ENCODE data around the gene CD40LG.
A peak's percentile ranks its signal among the peaks of the same experiment; 100 is the strongest.

Gene CD40LG

GRCh38 chrX:136689436-136689835 lies 41.5 kb downstream of the CD40LG start:
- DNase-seq (ENCODE audit: low spot score) = no peak
- TF ChIP-seq, protein P1, sequence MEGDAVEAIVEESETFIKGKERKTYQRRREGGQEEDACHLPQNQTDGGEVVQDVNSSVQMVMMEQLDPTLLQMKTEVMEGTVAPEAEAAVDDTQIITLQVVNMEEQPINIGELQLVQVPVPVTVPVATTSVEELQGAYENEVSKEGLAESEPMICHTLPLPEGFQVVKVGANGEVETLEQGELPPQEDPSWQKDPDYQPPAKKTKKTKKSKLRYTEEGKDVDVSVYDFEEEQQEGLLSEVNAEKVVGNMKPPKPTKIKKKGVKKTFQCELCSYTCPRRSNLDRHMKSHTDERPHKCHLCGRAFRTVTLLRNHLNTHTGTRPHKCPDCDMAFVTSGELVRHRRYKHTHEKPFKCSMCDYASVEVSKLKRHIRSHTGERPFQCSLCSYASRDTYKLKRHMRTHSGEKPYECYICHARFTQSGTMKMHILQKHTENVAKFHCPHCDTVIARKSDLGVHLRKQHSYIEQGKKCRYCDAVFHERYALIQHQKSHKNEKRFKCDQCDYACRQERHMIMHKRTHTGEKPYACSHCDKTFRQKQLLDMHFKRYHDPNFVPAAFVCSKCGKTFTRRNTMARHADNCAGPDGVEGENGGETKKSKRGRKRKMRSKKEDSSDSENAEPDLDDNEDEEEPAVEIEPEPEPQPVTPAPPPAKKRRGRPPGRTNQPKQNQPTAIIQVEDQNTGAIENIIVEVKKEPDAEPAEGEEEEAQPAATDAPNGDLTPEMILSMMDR (IDR thresholded peaks at IDR 0.05; ENCODE audit: extremely low read depth, insufficient read depth, missing control alignments) = no peak
- in situ Hi-C loops (cut with MboI; ENCODE audit: low pct_unique_long_range_greater_than_20kb, low sequenced_read_pairs, unreplicated experiment) = no loop called here

- no peak for DNase-seq (ENCODE audit: low spot score)
- TF ChIP-seq, protein P1 (IDR thresholded peaks at IDR 0.05; ENCODE audit: extremely low read depth, insufficient read depth, missing control alignments) = no peak
- in situ Hi-C loops (cut with MboI; ENCODE audit: low pct_unique_long_range_greater_than_20kb, low sequenced_read_pairs, unreplicated experiment) = loop anchor here (10.0 kb wide), 1 partner anchor 86 kb away; no protein-coding TSS in a partner anchor
Measured at GRCh38 chrX:136691028-136691809, 43.3 kb downstream of the CD40LG start.

DNA sequence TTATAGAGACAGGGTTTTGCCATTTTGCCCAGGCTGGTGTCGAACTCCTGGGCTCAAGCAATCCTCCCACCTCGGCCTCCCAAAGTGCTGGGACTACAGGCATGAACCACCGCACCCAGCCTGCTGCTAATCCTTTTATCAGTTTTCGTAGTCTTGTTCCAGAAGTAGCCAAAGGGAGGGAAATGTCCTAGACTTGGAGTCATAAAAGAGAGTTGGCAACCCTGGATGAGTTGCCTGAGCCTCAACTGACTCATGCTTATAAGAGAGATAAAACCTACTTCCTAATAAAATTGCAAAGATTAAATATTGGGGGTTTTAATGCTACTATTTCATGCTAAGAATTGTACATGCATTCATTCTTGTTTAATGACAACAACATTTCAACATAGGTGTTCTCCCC lies 44.3 kb downstream of the CD40LG start:
- TF ChIP-seq, protein P1 (IDR thresholded peaks at IDR 0.05; ENCODE audit: extremely low read depth, insufficient read depth, missing control alignments) = no peak
- in situ Hi-C loops (cut with MboI; ENCODE audit: low pct_unique_long_range_greater_than_20kb, low sequenced_read_pairs, unreplicated experiment) = loop anchor here (10.0 kb wide), 1 partner anchor 87 kb away; no protein-coding TSS in a partner anchor
- DNase-seq (ENCODE audit: low spot score) = no peak

DNA sequence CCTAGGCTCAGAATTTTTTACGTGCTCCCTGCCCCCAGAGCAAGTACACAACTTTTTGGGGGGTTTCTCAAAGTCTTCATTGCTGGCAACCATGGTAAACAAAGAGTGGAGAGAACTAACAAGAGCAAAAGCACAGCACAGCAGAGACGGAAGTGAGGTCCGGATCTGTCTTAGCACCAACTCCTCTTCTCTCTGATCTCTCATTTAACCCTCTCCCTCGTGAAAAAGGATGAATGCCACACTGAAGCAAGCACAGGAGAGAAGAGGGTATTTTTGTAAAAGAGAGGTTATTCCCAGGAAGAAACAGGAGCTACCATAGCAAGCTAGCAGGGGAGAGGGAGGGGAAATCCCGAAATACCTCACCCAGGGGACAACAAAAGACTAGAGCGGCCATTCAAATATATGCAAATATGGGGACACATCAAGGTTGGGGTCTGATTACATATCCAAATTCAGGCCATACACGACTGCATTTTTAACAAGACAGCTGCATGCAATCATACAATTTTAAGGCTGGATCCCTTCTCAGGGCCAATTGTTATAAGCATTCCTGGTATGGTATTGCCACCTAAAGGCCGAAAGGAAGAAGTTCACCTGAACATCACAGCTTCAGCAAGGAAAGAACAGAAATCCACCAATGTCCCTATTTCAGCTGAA lies 46.6 kb downstream of the CD40LG start:
- peak; percentile 51 for DNase-seq (ENCODE audit: low spot score)
- TF ChIP-seq, protein P1 (IDR thresholded peaks at IDR 0.05; ENCODE audit: extremely low read depth, insufficient read depth, missing control alignments) = peak; percentile 64
- in situ Hi-C loops (cut with MboI; ENCODE audit: low pct_unique_long_range_greater_than_20kb, low sequenced_read_pairs, unreplicated experiment) = loop anchor here (10.0 kb wide), 1 partner anchor 90 kb away; no protein-coding TSS in a partner anchor

GRCh38 chrX:136697156-136697555 lies 49.2 kb downstream of the CD40LG start:
- no peak for DNase-seq (ENCODE audit: low spot score)
- TF ChIP-seq, protein P1 (IDR thresholded peaks at IDR 0.05; ENCODE audit: extremely low read depth, insufficient read depth, missing control alignments) = no peak
- in situ Hi-C loops (cut with MboI; ENCODE audit: low pct_unique_long_range_greater_than_20kb, low sequenced_read_pairs, unreplicated experiment) = loop anchor here (10.0 kb wide), 1 partner anchor 92 kb away; no protein-coding TSS in a partner anchor

DNA sequence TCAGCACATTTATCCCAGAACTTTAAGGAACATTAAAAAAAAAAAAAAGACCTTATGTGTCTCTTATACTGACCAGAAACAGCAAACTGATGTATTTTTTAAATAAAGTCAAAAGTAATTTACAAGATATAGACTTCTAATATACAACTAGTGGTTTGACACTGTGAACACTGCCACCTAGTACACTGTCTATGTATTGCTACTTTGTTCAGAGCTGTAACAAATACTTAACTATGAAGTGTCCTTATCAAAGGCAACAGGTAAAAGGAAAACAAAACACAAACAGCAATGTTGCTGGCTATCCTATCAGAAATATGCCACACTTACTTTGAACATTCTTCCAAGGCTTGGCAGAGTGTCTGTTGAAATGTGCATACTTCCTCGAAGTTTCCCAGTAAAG lies 60.4 kb downstream of the CD40LG start:
- TF ChIP-seq, protein P1 (IDR thresholded peaks at IDR 0.05; ENCODE audit: extremely low read depth, insufficient read depth, missing control alignments) = peak; percentile 55
- no peak for DNase-seq (ENCODE audit: low spot score)
- in situ Hi-C loops (cut with MboI; ENCODE audit: low pct_unique_long_range_greater_than_20kb, low sequenced_read_pairs, unreplicated experiment) = loop anchor here (10.0 to 25.0 kb wide), 2 partner anchors 204 to 444 kb away; no protein-coding TSS in a partner anchor

Measured in GM13977 (cell line).